A549 treated with GW870086 at 1 μM for 4 hours (cell line): Measurements from ENCODE around the gene CALML4. TPM values are rescaled to one million over a fixed set of nuclear protein-coding genes. Genes with fewer than 3 reads are reported as not detected.

Experiments used
- total RNA-seq: library from RNA; stranded (reverse); fragments of 200-300 nt; extraction: Qiagen RNA extraction; gene quantifications from 5 replicates; pipeline ENCODE4 v1.2.3, GENCODE V29; 2022; ENCODE audit warnings: low read depth

Gene CALML4, protein sequence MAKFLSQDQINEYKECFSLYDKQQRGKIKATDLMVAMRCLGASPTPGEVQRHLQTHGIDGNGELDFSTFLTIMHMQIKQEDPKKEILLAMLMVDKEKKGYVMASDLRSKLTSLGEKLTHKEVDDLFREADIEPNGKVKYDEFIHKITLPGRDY
- 7.8 to 10.7 TPM (median 9.1 TPM) in 5 replicates for total RNA-seq

DNA sequence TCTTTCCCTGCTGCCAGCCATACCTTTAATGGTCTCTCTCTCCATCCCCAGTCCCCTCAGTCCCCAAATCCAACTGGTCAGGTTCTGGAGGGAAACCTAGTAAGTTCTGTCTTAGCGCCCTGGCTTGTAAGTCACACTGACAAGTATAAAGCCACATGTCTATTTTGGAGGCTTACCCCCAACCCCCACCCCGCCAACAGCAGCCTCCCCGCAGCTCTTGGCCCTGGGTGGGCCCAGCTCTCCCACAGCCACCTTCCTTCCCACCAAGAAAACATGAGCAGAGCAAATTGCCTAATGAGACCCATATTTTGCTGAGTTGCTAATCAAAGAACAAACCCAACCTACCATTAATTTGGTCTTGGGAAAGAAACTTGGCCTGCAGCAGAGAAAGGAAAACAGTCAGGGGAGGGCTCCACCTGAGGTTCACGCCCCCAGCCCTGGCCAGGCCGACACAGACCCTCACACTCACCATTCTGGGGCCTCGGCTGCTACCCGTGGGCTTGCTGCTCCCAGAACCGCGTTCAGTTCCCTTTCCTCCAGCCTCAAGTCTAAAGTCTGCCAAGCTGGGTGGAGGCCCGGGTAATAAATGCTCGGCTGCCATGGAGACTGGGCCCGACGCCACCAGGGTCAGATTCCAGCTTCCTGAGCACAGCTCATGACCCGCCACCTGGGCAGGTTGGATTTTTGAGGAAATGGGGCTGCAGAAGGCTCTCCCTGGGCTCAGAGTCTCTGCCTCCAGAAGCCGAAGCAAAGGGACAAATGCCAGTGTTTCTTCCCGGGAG, at the start of gene CALML4:
Gene CALML4, minus strand, starts transcription at position 557 of the 782 bp plus-strand sequence. Its CDS starts 85 bp downstream, at position 472.

DNA sequence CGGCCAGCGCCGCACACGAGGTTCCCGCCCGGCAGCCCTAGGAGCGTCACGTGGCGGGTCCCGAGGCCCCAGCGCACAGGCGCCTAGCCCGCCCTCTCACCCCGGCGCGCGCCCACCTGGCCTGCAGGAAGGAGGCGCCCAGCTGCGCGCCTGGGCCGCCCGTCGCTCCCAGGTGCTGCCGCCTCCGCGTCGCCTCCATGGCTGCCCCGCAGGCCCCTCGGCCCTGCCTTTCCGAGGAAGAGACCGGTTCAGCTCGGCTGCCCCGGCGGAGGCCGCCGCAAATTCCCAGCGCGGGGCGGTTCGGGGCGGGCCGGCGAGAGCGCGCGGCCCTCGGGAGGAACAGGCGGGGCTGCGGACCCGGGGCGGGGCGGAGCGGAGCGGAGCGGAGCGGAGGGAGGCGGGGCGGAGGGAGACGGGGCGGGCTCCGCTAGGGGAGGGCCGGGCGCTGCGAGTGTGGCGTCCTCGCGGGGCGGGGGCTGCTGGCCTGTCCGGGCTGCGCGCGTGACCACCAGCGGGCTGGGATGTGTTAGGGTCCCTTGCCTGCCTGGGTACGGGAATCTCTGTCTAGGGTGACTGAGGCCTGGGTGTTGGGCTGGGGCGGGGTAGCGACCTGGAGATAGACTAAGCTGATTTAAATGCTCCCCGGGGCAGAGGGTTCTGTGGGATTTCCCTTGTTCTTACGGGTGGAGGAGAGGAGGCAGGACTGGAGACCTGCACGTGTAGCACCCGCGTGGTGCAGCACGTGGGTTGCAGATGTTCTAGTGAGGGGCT, 24.4 kb upstream of the CALML4 start, which contains the start of gene CLN6:
Gene CLN6, minus strand, starts transcription at position 343 of the 771 bp plus-strand sequence. Its CDS starts 144 bp downstream, at position 199.

Other genes with a start within 250 kb of the CALML4 start
- gene PIAS1, start 151.0 kb downstream of the CALML4 start, total RNA-seq = 13.3 to 22.5 TPM (median 19.8 TPM) in 5 replicates
- gene CLN6, start 24.4 kb upstream of the CALML4 start, total RNA-seq = 63.7 to 81.1 TPM (median 76.8 TPM) in 5 replicates
- 16.1 to 28.2 TPM (median 24.5 TPM) in 5 replicates for gene FEM1B, start 72.4 kb upstream of the CALML4 start, total RNA-seq
- gene ITGA11, start 226.8 kb upstream of the CALML4 start, total RNA-seq = 2.7 to 7.0 TPM (median 4.8 TPM) in 5 replicates